Stimulated activated CD4-positive, alpha-beta T cell treated with anti-CD3 and anti-CD28 coated beads, TNF-alpha, amount 100 ng/mL, for 4 hours (primary cell): ENCODE results near the gene CFAP20DC.
"Not testable (repeated sequence)": the region's sequence is repeated elsewhere in the genome, so short reads cannot be mapped to it uniquely, and the experiment has no call there.

ENCODE experiments used
- DNase-seq, 3 experiments: peaks; one replicate each; pipeline ENCODE4 v3.0.0-alpha.2; 2020; ENCODE audit warnings: low read depth in 3 of 3

The CFAP20DC gene

DNA sequence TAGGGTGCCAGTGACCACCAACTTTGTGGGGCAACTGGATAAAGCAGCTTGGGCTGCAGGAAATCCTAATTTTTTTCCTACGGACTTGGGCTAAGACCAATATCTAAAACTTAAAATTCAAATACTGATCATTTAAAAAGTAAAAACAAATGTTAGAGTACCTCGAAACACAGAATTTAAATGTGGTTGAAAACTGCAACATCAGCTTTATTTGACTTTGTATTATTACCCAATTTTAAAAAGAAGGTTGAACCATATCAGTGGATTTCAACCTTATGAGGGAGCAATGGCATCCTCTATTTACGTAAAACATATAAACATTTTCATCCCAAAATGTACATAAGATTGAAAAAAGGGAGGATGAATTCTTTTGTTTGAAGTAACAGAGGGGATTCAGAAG, 26.2 kb downstream of the CFAP20DC start:
- no peak for DNase-seq

DNA sequence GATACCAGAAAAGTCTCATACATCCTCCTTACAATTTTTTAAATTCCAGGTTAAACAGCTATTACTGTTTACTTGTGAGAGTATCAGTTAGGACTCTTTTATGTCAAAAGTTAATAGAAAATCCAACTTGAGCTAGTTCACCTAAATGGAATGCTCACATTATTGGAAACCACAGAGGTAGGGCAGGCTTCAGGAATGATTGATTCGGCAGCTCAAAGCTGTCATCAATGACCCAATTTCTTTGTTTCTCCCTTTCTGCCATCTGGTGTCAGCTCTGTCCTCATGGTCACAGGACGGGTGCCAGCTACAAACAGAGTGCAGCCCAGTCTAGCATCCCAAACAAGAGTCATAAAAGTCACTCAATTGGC, 32.2 kb downstream of the CFAP20DC start:
- no peak for DNase-seq

DNA sequence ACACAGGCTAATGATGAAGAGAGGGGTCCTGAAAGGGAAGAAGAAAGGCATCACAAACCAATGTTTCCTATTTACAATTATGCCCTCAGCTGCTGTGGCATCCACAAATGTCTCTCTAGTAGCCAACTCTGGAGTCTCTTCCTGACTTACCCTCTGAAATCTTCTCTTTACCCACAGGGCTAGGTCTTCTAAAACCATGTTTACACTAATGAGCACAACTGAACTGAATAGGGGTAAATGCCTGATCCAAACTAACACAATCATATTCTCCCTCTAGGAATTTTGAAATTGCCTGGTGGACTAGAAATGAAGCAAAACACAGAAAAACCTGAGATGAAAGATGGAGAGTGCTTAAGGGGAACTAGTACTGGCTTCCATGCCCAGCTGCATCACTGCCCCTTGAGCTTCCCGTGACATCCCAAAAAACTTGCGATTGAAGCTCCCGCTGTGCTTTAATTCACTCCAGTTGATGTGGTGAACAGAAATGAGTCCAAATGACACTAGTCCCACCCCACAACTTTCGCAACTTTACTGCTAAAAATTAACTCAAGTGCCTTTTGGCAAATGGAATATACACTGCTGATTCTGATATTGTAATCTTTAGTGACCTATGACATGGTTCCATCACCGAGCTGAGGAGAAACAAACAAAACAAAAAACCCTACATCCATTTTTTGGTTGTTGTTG, 32.8 kb downstream of the CFAP20DC start:
- DNase-seq = no peak

DNA sequence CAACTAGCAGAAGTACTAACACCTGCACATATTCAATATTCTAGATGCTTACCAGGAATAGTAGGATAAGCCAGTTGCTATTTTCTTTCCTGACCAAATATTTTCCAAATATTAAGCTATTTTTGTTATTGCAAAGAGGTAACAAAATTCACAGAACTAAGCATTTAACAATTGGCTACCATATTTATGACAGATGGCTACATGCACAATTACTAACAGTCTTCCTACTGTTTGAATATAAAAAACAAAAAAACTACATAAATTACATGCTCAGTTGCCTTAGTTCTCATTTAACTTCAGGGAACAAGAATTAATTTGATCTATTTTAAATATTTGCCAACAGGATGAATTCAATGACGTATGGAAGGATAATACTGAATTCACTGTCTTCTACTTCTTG, 36.2 kb downstream of the CFAP20DC start:
- DNase-seq = no peak

DNA sequence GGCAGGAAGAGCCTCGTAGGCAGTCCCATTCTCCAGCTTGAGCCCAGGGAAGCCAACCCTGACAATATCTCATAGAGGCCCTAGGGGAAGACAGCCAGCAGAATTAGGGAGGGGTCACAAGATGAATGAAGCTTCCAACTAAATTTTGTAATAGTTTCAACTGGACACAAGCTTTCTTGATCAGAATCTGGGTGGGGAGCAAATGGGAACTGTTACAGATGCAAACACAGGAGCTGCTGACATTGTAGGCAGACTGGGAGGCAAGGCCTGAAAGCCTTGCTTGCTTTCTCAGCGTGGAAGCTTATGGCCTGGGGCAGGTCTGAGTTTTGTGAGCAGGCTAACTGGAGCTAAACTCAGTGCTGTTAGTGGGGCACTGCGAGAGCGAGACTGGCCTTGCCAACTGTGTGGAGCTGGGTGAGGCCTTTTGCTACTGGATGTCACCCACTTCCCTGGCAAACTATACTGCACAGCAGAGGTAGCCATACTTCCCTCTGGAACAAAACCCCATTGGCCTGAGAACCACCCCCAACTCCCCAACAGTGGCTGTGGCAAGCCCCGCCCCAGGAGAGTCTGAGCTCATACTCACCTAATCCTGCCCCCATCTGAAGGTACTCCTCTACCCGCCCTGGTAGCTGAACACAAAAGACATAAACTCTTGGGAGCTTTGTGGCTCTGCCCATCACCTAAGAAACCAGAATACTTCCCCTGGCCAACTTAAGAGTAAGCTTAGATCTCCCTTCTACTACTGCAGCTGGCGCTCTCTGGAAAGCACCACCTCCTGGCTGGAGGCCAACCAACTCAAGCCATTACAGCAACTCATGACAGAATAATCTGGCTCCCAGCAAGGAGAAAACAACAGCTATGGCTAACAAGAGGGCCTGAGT, 42.9 kb downstream of the CFAP20DC start:
- no peak for DNase-seq

DNA sequence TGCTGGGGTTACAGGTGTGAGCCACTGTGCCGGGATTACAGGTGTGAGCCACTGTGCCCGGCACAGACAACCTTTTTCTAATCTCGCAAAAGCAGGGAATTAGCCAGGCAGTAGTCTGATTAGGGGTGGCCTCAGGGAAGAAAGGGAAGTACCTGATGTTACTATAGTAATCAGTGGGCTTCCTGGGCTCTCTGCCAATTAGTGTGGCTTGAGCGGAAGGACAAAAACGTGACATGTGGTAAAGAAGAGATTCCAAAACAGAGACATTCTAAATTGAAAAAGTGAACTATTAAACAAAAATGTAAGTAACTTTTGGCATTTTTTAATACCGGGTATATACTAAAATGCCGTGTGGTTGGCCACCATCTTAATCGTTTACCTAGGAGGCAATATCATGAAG, 48.1 kb downstream of the CFAP20DC start:
- no peak for DNase-seq

DNA sequence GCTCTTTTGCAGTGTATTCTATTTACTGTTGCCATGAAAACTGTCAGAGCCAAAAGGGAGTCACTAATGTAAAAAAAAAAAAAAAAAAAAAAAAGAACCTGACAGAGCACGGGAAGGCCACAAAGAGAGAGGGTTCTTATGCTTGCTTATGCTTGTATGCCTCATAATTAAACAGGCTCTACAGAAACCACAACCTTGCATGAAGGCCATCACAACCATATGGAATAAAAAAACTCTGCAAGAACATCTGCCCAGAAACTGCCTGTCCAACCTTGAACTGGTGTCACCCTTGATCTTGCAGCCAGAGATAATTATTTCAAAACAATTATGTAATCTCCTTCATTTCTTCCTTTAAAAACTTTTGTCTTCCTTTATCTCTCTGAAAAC, 50.1 kb downstream of the CFAP20DC start:
- no peak for DNase-seq

DNA sequence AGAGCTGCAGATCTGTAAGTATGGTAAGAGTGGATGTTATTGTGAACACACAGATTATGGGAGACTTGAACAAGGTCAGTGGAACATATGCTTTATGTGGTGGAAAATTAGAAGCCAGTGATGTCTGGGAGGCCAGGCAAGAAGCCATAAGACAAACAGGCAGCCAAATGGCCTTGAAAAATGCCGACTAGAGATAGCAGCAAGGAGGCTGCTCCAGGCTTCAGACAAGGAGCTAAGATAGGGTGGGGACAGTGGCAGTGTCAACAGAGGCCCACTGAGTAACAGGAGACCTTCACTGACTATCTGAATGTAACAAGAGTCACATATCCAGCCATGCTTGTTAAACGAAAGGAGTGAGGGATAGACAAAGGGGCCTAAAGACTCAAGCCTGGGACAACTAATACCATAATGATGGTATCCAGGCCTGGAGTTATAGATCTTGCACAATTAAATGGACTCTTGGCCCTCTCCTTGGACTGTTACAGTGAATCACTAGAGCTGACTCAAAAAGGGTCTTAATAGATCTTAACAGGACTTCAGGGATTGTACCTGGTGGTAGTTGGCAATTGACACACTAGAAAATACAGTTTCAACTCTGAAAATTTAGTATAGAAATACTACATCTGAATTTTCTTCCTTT, 50.6 kb downstream of the CFAP20DC start:
- no peak for DNase-seq

DNA sequence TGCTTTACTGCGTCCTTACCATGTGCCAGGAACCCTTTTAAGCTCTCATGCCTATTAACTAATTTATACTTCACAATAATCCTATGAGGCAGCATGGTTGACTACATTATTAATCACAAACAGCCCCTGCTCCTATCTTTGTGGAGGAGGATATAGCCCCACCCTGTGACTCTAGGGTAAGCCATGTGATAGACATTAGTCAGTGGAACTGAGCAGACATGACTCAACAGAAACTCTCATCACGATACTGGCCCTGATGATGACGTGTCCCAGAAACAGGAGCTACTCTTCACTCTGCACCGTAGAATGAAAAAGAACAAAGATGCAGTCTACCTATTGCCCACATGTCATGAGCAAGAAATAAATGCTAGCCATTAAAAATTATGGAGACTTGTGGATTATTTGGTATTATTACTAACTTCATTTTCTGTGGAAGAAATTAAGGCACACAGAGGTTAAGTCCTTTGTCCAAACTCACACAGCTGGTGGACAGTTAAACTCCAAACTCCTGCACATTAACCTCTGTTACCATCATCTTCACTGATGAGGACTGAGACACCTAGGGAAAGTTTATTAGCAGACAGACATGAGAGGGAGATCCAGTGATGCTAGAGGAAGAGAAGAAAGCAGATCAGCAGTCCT, 51.2 kb downstream of the CFAP20DC start:
- no peak for DNase-seq

DNA sequence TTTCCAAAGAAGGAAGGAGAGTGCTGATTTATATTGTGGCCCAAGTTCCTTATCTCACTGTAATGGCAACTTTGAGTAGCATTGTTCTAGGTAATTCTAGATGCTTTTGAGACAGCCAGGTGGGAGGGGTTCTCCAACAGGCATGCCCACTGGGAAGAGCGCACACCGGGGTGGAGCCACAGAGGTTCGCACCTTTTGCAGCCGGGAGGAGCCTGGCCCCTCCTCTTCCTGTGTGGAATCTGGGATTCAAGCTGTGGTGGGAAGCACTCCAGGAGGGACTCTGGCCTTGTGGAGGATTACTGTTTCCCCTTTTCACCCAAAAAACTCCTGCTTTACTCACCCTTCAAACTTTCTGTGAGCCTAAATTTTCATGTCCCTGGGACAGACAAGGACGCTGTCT, 53.1 kb downstream of the CFAP20DC start:
- DNase-seq = no peak

DNA sequence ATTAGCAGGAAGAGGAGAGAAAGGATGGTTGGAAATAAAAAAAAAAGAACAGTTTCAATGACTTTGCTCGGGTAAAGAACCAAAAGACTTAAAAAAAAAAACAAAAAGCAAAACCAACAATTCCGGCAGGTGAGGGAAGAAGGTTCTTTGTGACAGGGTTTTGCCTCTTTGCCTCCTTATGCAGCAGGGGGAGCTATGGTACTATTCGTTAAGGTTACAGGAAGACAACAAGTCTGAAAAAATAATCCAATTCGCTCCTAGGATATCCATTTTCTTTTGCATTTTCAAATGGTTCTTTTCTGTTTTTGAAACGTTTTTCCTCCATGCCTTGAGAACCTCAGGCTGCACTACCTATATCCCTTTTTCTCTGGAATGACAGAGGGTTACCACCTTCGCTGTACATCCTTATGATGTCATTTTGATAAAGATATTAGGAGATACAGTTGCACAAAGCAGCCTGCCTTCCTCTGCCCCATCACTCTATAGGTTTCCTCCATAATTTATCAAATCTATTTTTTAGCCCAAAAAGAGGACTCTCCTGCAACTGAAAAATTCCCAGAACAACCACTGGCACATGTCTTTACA, 55.0 kb downstream of the CFAP20DC start:
- no peak for DNase-seq

DNA sequence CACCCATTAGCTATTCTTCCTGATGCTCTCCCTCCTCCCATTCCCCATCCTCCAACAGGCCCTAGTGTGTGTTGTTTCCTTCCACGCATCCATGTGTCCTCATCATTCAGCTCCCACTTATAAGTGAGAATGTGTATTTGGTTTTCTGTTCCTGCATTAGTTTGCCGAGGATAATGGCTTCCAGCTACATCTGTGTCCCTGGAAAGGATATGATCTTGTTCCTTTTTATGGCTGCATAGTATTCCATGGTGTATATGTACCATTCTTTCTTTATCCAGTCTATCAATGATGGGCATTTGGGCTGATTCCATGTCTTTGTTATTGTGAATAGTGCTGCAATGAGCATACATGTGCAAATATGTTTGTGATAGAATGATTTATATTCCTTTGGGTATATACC, 56.3 kb downstream of the CFAP20DC start:
- no peak for DNase-seq

DNA sequence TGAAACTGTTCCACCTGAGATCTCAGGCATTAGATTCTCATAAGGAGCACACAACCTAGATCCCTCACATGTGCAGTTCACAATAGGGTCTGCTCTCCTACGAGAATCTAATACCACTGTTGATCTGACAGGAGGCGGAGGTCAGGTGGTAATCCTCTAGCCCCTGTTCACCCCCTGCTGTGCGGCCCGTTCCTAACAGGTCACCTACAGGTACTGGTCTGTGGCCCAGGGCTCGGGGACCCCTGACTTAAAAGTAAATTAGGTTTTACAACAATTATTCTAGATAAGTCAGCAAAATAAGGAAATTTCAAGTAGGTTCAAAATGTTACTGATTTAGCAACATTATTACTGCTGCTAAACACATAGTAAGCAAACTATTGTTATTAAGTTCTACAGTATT, 58.2 kb downstream of the CFAP20DC start:
- no peak for DNase-seq

DNA sequence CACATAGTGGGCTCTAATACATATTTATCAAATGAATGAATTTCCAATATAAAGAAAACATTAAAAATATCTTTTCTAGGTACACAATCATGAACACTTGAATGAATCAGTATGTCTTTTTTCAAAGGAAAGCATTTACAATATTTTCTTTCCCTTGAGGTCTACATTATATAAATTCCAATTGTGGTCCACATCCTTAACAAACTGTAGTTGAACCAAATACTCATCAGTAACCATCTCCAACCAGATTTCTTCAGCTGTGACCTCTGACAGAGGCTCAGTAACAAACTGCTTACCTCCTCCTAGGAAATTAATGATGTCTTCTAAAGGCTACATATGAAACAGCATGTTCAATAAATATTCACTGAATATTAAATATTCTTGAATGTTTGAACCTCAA, 58.8 kb downstream of the CFAP20DC start:
- DNase-seq = no peak

DNA sequence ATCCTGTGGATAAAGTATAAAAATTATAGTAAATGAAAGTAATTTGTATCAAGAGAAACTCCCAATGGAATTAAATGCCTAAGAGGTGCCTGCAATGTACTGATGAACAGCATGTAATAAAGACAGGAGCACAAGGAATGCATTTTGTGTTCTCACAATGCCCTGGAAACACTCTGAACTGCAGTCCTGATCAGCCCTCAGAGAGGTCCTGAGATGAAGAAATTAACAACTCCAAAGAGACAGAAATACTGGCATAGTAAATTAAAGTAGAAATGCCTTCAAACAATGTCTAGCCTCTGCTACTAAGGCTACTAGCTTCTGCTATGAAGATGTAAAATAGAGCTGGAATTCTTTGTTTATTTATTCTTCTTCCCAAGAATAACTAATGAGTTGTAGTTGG, 59.9 kb downstream of the CFAP20DC start:
- no peak for DNase-seq

DNA sequence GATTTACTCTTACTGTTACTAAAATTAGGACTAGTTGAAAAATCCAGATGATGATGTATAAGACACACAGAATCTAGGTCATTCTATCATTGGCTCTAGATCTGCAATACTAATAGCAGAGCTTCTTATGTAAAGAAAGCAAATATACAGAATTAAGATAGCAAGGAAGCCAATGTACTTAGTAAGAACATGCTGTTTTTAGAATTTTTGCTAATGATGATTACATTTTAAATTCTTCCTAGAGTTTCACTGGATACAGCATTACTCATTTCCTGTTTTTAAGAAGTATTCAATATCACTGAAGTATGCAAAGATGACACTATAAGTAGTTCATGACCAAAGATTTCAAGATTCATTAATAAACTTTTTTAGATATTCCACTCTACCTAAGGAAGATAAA, 60.7 kb downstream of the CFAP20DC start:
- no peak for DNase-seq

DNA sequence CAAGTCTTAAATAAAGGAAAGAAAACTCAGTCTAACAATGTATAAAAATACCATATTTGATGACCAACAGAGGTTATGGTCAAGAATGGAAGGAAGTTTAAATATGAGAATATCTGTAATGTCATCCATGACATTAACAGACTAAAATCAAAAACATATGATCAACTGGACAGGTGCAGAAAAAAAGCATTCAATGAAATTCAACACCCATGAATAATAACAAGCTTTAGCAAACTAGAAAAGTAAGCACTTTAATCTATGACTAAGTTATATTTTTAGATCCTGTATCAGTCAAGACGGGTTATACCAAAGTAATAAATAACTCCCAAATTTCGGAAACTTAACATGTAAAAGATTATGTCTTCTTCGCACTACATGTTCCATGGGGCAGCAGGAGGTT, 61.8 kb downstream of the CFAP20DC start:
- DNase-seq = no peak

DNA sequence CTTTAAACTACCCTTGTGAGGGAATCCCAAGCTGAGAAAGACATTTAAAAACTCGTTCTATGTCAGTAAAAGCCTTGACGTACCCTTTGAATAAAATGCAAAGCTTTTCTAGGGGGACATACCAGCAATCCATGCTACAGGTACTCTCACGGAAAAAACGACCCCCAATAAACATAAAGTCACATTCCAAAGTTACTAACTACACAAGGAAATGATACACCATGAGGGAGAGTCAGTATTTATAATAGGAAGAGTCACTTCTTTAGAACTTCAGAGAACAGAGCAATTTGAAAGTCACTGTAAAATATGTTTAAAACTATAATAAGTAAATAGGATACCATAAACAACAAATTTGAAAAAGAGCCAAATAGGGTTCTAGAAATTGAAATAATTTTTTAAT, 63.2 kb downstream of the CFAP20DC start:
- no peak for DNase-seq

DNA sequence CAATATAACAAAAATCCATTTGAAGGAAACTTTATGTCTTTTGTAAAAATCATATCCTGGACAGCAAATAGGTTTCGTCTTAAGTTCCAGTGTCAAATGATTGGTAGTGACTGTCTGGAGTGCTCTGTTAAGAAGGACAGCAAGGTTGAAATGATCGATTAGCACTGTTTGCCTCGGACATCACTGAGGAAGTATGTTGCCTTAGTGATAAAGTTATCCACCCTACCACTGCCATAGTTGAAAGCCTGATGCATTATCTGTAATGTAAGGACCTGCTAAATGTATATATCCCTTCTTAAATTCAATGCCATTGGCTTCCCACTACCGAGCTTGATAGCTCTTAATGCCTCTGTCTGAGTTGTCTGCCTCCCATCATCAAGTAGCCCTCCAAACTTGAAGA, 70.0 kb downstream of the CFAP20DC start:
- DNase-seq = no peak

DNA sequence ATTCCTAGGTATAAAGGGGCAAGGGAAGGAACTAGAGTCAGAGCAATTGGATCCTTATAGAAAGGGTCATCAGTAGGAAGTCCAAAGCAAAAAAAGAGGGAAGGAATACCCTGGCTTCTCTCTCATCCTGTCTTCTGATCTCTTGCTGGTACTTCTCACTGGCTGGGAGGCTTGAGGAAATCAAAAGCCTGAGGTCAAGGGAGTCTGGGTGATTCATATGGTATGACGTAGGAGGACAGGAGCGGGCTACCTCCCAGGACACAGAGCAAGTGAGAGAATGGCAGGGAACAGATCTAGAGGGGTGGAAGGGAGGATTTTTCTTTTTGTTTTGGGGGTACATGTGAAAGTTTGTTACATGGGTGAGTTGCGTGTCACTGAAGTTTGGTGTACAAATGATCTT, 76.0 kb downstream of the CFAP20DC start:
- no peak for DNase-seq

DNA sequence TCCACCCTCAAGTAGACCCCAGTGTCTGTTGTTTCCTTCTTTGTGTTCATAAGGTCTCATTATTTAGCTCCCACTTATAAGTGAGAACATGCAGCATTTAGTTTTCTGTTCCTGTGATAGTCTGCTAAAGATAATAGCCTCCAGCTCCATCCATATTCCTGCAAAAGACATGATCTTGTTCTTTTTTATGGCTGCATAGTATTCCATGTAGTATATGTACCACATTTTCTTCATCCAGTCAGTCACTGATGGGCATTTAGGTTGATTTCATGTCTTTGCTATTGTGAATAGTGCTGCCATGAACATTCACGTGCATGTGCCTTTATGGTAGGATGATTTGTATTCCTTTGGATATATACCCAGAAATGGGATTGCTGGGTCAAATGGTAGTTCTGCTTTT, 82.0 kb downstream of the CFAP20DC start:
- not testable (repeated sequence) for DNase-seq

DNA sequence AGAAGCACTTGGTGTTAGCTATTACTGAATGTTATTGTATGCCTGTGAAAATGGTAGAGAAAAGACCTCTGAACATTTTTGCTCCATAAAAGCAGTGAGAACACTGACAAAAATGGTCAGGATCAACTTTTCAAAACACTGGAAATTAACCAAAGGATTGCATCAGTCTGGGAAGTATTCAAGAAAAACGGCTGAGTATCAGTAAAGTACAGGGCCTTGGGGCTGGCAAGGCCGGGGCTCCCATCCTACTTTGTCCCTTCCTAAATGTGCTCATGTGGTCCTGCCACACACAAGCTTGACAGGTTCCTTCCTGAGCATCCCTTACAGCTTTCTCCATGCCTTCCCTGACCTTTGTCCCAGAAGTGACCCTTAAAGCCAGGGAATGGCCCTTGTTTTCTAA, 84.0 kb downstream of the CFAP20DC start:
- DNase-seq = no peak
